Fibroblast of the aortic adventitia (primary cell): ENCODE data around the gene CENPA. TPM values are rescaled to one million over a fixed set of nuclear protein-coding genes. Genes with fewer than 3 reads are reported as not detected.

Experiments
- DNase-seq: peaks from one replicate; pipeline ENCODE4 v3.0.0-alpha.2; 2010; ENCODE audit warnings: low read depth
- H3K4me3 ChIP-seq: 2 replicates; pipeline ENCODE4 v1.5.1; 2011; ENCODE audit warnings: low read depth, mild to moderate bottlenecking, control low read depth, low read length, moderate library complexity
- CTCF ChIP-seq: IDR thresholded peaks from 2 replicates; pipeline ENCODE4 v1.5.1; 2011; ENCODE audit warnings: mild to moderate bottlenecking, low read length, control low read depth, inconsistent platforms; ENCODE audit not compliant: insufficient read depth
- total RNA-seq: library from RNA; depleted of rRNA; stranded (reverse); fragments of >200 nt; gene quantifications from 2 replicates; pipeline ENCODE4 v1.2.3, GENCODE V29; 2012; ENCODE audit warnings: low replicate concordance

The CENPA gene
- total RNA-seq, 1 donor = 9.2 TPM

DNA sequence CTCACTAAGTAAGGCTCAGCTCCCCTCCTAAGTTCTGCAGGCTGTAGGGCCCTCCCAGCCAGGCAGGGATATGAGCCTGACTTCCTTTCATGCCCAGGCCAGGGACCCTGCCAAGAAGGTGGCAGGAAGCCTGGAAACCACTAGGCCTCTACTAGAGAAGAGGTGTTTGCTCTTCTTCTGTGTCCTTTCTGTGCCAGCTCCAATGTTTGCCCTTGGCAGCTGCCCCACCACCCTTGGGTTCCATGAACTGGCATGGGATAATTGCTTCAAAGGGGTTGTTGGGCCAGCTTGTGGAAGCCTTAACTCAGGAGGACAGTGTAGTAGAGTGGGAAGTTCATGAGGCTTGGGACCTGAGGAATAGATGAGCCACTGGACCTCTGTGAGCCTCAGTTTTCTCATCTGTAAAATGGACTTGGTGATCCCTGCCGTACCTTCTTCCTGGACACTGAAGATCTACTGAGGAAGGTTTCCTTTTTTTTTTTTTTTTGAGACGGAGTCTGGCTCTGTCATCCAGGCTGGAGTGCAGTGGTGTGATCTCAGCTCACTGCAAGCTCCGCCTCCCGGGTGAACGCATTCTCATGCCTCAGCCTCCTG lies 17.9 kb upstream of the CENPA start:
- no peak for TF ChIP-seq CTCF
- no peak overlapping the region for H3K4me3 ChIP-seq
- DNase-seq = no peak

- no peak for TF ChIP-seq CTCF
- no peak overlapping the region for H3K4me3 ChIP-seq
- no peak for DNase-seq
Observed at GRCh38 chr2:26768759-26769088, 17.1 kb upstream of the CENPA start.

DNA sequence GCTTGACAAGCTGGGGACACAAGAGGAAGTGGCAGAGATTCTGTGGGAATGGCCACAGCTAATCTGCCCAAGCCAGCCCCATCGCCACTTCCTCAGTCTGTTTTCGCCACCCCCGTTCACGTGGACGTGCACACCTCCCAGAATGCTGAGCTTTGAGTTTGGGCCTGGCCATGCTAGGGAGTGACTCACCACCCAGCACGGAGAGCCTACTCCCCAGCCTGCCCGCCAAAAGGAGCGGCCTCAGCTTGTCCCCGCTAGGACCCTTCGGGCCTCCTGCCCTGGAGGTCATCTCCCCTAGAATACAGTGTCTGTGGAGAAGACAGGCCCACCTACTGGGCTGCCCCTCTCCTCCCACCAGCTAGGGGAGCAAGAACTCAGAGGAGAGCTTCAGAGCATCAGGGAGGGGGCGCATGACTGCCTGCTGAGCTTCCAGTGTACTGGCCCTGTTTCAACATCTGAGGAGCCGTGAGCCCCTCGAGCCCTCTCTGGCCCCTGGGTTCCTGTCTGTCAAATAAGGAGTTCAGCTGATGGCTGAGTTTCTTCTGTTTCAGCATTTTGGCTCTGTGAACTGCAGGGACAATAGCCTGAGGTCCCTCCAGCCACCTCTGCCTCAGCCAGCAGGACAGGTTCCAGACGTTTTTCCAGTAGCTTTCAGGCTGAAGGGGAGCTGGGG lies 16.6 kb upstream of the CENPA start:
- DNase-seq = peak; percentile 82
- no peak for TF ChIP-seq CTCF
- H3K4me3 ChIP-seq = peak overlapping the region; percentile 14

DNA sequence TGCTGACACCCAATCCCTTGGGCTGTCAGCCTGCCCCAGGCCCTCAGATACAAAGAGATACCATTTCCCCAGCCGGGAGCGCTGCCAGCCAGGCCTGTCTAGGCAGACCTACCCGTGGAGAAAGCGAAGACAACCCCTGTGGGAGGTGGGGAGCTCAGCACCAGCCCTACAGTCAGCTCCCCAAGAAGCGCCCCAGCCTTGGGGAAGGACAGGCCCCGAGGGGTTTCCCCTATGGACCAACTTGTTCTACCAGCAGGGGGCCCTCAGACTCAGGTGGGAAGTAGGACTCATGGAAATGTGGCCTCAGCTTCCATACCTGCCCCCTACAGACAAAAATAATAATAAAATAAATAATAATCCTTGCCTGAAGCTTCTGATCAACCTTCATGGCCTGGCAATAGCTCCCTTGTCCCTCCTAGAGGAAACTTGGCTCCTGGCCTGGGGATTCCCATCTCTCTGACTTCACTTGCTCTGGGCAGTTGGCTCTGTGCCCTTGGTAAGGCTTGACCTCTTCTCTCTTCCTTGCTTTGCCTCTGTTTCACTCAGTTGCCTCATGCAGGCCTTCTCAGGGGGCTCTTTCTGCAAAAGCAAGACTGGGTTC lies 14.8 kb upstream of the CENPA start:
- peak; percentile 33 for TF ChIP-seq CTCF
- H3K4me3 ChIP-seq = no peak overlapping the region
- DNase-seq = peak; percentile 96

- peak; percentile 89 for DNase-seq
- TF ChIP-seq CTCF = no peak
Observed at GRCh38 chr2:26772064-26773001, 13.5 kb upstream of the CENPA start.

GRCh38 chr2:26776195-26776800 lies 9.6 kb upstream of the CENPA start:
- no peak for TF ChIP-seq CTCF
- no peak overlapping the region for H3K4me3 ChIP-seq
- DNase-seq = no peak

More at GRCh38 chr2:26772064-26773001, 13.5 kb upstream of the CENPA start:
- no peak overlapping the region for H3K4me3 ChIP-seq
